Endometrial microvascular endothelial cells (primary cell): ENCODE data around the gene ENPP1. TPM values are rescaled to one million over a fixed set of nuclear protein-coding genes. Genes with fewer than 3 reads are reported as not detected.

Source experiments
- in situ Hi-C: cut with HindIII; loops from 2 replicates; pipeline ENCODE4 v1.10.0; 2017; ENCODE audit warnings: low sequenced_read_pairs, low pct_unique_long_range_greater_than_20kb; ENCODE audit errors: inconsistent ontology term
- total RNA-seq: library from RNA; depleted of rRNA; stranded (reverse); fragments of >200 nt; gene quantifications from one replicate; pipeline ENCODE4 v1.2.3, GENCODE V29; 2015; ENCODE audit errors: inconsistent ontology term

The ENPP1 gene
- total RNA-seq, 1 donor from 2014 or later = 1.2 TPM

DNA sequence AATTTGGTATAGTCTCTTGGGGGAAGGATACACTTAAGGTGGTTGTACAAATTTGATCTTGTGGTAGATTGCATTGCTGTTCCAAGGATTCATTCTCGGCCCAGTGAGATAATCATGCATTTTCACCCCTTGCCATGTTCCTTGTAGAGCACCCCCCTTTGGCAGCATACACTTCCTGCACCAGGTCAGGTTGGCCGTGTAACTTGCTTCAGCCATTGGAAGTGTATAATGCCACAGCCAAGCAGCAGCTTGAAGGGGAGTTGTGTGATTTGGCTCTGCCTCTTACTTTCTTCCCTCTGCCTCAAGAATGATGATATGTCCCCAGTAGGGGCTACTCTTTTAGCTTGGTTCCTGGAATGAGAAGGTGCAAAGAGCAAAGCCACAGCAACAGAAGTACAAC lies 121.4 kb downstream of the ENPP1 start:
- in situ Hi-C loops = no loop called here

GRCh38 chr6:131929976-131930375 lies 122.2 kb downstream of the ENPP1 start:
- in situ Hi-C loops = no loop called here

DNA sequence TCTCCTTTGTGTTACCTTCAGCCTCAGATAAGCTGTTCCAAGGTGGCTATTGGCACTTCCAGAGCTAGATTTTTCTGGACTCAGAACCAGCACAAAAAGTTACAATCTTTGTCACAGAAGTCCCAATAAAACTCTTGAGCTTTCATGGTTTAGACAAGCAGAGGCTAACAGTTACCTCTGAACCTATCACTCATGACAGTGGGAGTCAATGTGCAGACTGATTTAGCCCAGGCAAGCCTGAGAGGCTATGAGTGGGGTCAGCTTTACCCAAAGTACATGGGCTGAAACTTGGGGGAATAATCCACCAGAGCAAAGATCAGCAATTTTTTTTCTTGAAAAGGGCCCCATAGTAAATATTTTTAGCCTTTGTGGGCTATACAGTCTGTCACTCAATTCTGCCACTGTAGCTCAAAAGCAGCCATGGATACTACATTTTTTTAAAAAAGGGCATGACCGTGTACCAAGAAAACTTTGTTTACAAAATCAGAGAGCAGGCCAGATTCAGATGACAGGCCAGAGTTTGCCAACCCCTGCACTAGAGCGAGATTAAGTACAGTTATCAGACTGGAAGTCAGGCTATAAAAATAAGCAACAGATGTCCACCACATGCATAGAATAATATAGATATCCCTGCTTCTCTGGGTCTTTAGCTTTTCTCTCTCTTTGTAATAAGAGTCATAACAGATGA lies 123.4 kb downstream of the ENPP1 start:
- in situ Hi-C loops = no loop called here

DNA sequence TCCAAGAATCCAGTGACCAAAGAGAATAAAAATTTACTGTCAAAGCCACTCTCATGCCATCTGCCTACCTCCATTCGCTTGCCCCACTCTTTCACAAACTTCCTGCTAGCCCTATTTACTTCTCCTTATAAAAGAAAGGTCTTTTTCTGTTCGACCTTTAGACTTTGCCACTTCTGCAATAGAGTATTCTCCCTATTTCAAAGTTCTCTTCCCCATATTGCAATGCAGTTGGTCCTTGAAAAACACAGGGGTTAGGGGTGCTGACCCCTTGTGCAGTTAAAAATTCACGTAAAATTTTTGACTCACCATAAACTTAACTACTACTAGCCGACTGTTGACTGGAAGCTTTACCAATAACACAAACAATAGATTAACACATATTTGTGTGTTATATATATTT lies 128.3 kb downstream of the ENPP1 start:
- in situ Hi-C loops = no loop called here

- in situ Hi-C loops = no loop called here
Observed at GRCh38 chr6:131937226-131937625, 129.4 kb downstream of the ENPP1 start.

GRCh38 chr6:131937703-131938631 lies 130.1 kb downstream of the ENPP1 start:
- in situ Hi-C loops = no loop called here

Other genes with a start within 250 kb of the ENPP1 start
- gene ARG1, start 234.8 kb upstream of the ENPP1 start, total RNA-seq = not detected
- 23.7 TPM for gene MED23, start 179.8 kb upstream of the ENPP1 start, total RNA-seq
- gene ENPP3, start 170.7 kb upstream of the ENPP1 start, total RNA-seq = not detected
- gene OR2A4, start 106.6 kb upstream of the ENPP1 start, total RNA-seq = not detected
- not detected for gene CTAGE9, start 97.0 kb upstream of the ENPP1 start, total RNA-seq
- gene CCN2, start 143.4 kb downstream of the ENPP1 start, total RNA-seq = 608 TPM